ENCODE data around the gene MPRIP.

The MPRIP gene

GRCh38 chr17:17159571-17159970 is 117.3 kb downstream of the MPRIP start:
- H3K4me3 ChIP-seq (ENCODE audit: low read depth, low read length): no peak overlapping the region
- H2AFZ ChIP-seq: no peak overlapping the region
- no peak overlapping the region for H3K4me2 ChIP-seq (ENCODE audit: low read length)
- TF ChIP-seq CTCF (IDR thresholded peaks at IDR 0.05): no peak
- H3K27ac ChIP-seq: no peak overlapping the region
- no peaks in the 10 kb centered on the region for H3K36me3 ChIP-seq (ENCODE audit: control insufficient read depth, insufficient read depth, low read length)
- H3K79me2 ChIP-seq: peaks cover 3% of the 10 kb centered on the region
- H3K27me3 ChIP-seq (ENCODE audit: control insufficient read depth, insufficient read depth, low read length): no peaks in the 10 kb centered on the region
- no peaks in the 10 kb centered on the region for H3K9me3 ChIP-seq (ENCODE audit: control insufficient read depth, low read length)
- H3K9ac ChIP-seq: no peak overlapping the region
- H3K4me1 ChIP-seq: no peaks in the 10 kb centered on the region

- Histone ChIP-seq H3K36me3 (ENCODE audit: control insufficient read depth, insufficient read depth, low read length) (no peaks in the 10 kb centered on the region), H3K27ac (no peak overlapping the region), H3K9ac (no peak overlapping the region)
Measured at GRCh38 chr17:17161121-17161520, 118.9 kb downstream of the MPRIP start.

GRCh38 chr17:17161759-17162158 is 119.5 kb downstream of the MPRIP start:
- H3K27ac ChIP-seq: no peak overlapping the region
- no peaks in the 10 kb centered on the region for H3K4me1 ChIP-seq
- peaks cover 5% of the 10 kb centered on the region for H3K79me2 ChIP-seq
- H2AFZ ChIP-seq: no peak overlapping the region
- no peak overlapping the region for H3K4me3 ChIP-seq (ENCODE audit: low read depth, low read length)
- no peaks in the 10 kb centered on the region for H3K9me3 ChIP-seq (ENCODE audit: control insufficient read depth, low read length)
- TF ChIP-seq CTCF (IDR thresholded peaks at IDR 0.05): no peak
- H3K4me2 ChIP-seq (ENCODE audit: low read length): no peak overlapping the region
- no peaks in the 10 kb centered on the region for H3K36me3 ChIP-seq (ENCODE audit: control insufficient read depth, insufficient read depth, low read length)
- no peak overlapping the region for H3K9ac ChIP-seq
- H3K27me3 ChIP-seq (ENCODE audit: control insufficient read depth, insufficient read depth, low read length): no peaks in the 10 kb centered on the region

More at GRCh38 chr17:17161121-17161520, 118.9 kb downstream of the MPRIP start:
- H2AFZ ChIP-seq: no peak overlapping the region
- H3K27me3 ChIP-seq (ENCODE audit: control insufficient read depth, insufficient read depth, low read length): no peaks in the 10 kb centered on the region
- peaks cover 5% of the 10 kb centered on the region for H3K79me2 ChIP-seq
- H3K4me3 ChIP-seq (ENCODE audit: low read depth, low read length): no peak overlapping the region
- no peaks in the 10 kb centered on the region for H3K4me1 ChIP-seq
- no peak overlapping the region for H3K4me2 ChIP-seq (ENCODE audit: low read length)
- no peak for TF ChIP-seq CTCF (IDR thresholded peaks at IDR 0.05)
- H3K9me3 ChIP-seq (ENCODE audit: control insufficient read depth, low read length): no peaks in the 10 kb centered on the region

GRCh38 chr17:17164156-17164555 is 121.9 kb downstream of the MPRIP start:
- Histone ChIP-seq H3K36me3 (ENCODE audit: control insufficient read depth, insufficient read depth, low read length) (no peaks in the 10 kb centered on the region), H3K4me1 (no peaks in the 10 kb centered on the region), H3K27ac (no peak overlapping the region), H2AFZ (no peak overlapping the region), H3K27me3 (ENCODE audit: control insufficient read depth, insufficient read depth, low read length) (no peaks in the 10 kb centered on the region), H3K4me2 (ENCODE audit: low read length) (no peak overlapping the region), H3K79me2 (peaks cover 5% of the 10 kb centered on the region), H3K9me3 (ENCODE audit: control insufficient read depth, low read length) (no peaks in the 10 kb centered on the region), H3K9ac (no peak overlapping the region), H3K4me3 (ENCODE audit: low read depth, low read length) (no peak overlapping the region)
- no peak for TF ChIP-seq CTCF (IDR thresholded peaks at IDR 0.05)

- Histone ChIP-seq H3K4me1 (no peaks in the 10 kb centered on the region), H3K27me3 (ENCODE audit: control insufficient read depth, insufficient read depth, low read length) (no peaks in the 10 kb centered on the region), H3K36me3 (ENCODE audit: control insufficient read depth, insufficient read depth, low read length) (no peaks in the 10 kb centered on the region), H2AFZ (no peak overlapping the region), H3K27ac (no peak overlapping the region), H3K9ac (no peak overlapping the region), H3K4me3 (ENCODE audit: low read depth, low read length) (no peak overlapping the region), H3K9me3 (ENCODE audit: control insufficient read depth, low read length) (no peaks in the 10 kb centered on the region), H3K4me2 (ENCODE audit: low read length) (no peak overlapping the region), H3K79me2 (peaks cover 5% of the 10 kb centered on the region)
- TF ChIP-seq CTCF (IDR thresholded peaks at IDR 0.05): no peak
Measured at GRCh38 chr17:17164676-17165075, 122.4 kb downstream of the MPRIP start.
